HG03457 (cell line): ENCODE measurements around the gene TMEM156.

ENCODE experiments used
- ATAC-seq: cut with Tn5 transposase; IDR thresholded peaks from one replicate; pipeline ENCODE4 v1.9.1; 2021; ENCODE audit warnings: moderate number of reproducible peaks; ENCODE audit not compliant: unreplicated experiment

TMEM156 gene

GRCh38 chr4:38928974-38929373 lies 103.2 kb downstream of the TMEM156 start:
- no peak for ATAC-seq

GRCh38 chr4:38928568-38928967 lies 103.6 kb downstream of the TMEM156 start:
- no peak for ATAC-seq

- ATAC-seq, result no peak
Measured at GRCh38 chr4:38926896-38927295, 105.3 kb downstream of the TMEM156 start.

GRCh38 chr4:38925492-38926413 lies 106.5 kb downstream of the TMEM156 start:
- no peak for ATAC-seq

GRCh38 chr4:38924353-38924752 lies 107.9 kb downstream of the TMEM156 start:
- ATAC-seq, result no peak

- no peak for ATAC-seq
Measured at GRCh38 chr4:38923746-38924145, 108.5 kb downstream of the TMEM156 start.

- no peak for ATAC-seq
Measured at GRCh38 chr4:38921151-38921550, 111.1 kb downstream of the TMEM156 start.

- no peak for ATAC-seq
Measured at GRCh38 chr4:38920677-38921076, 111.5 kb downstream of the TMEM156 start.

GRCh38 chr4:38920186-38920585 lies 112.0 kb downstream of the TMEM156 start:
- no peak for ATAC-seq

- no peak for ATAC-seq
Measured at GRCh38 chr4:38919494-38919893, 112.7 kb downstream of the TMEM156 start.

- no peak for ATAC-seq
Measured at GRCh38 chr4:38917481-38918025, 114.7 kb downstream of the TMEM156 start.
